Measurements from ENCODE around the gene MRPS16. TPM values are rescaled to one million over a fixed set of nuclear protein-coding genes. Genes with fewer than 3 reads are reported as not detected.

Gene MRPS16
- 112 TPM for polyA plus RNA-seq (2013, experiment 1 of 2)
- polyA plus RNA-seq (2013, experiment 2 of 2), result 106 TPM

GRCh38 chr10:73252445-73253224, at the start of gene MRPS16:
MRPS16 (minus strand) TSS chr10:73252644; CDS start chr10:73252482, 162 bp downstream.
- 0% methylated on average over 41 to 46 of the region's 51 CpGs for WGBS, 2 experiments (ENCODE audit: insufficient coverage in 2 of 2)
- H3K4me3 ChIP-seq (ENCODE audit: extremely low read depth, insufficient read depth, low read length, poor library complexity, severe bottlenecking), result peak within 1 kb of the TSS; percentile 70
- peaks cover 28% of the 10 kb centered on the region for H3K36me3 ChIP-seq (ENCODE audit: control insufficient read depth, insufficient read depth, low read length)
- peaks cover 13% of the 10 kb centered on the region for H3K4me1 ChIP-seq (ENCODE audit: control insufficient read depth, insufficient read depth, low read length, poor library complexity, severe bottlenecking)
- H3K9me3 ChIP-seq (ENCODE audit: control insufficient read depth, low read length), result no peaks in the 10 kb centered on the region
- H3K27ac ChIP-seq (ENCODE audit: low read depth, low read length, severe bottlenecking), result peak within 1 kb of the TSS; percentile 91

- H3K36me3 ChIP-seq (ENCODE audit: control insufficient read depth, insufficient read depth, low read length), result no peaks in the 10 kb centered on the region
- no peaks in the 10 kb centered on the region for H3K4me1 ChIP-seq (ENCODE audit: control insufficient read depth, insufficient read depth, low read length, poor library complexity, severe bottlenecking)
- H3K4me3 ChIP-seq (ENCODE audit: extremely low read depth, insufficient read depth, low read length, poor library complexity, severe bottlenecking), result no peak overlapping the region
- 60% methylated on average over 1 of the region's 3 CpGs; no CpG with 5 or more reads in 1 of the 2 experiments for WGBS, 2 experiments (ENCODE audit: insufficient coverage in 2 of 2)
- H3K9me3 ChIP-seq (ENCODE audit: control insufficient read depth, low read length), result no peaks in the 10 kb centered on the region
- H3K27ac ChIP-seq (ENCODE audit: low read depth, low read length, severe bottlenecking), result no peak overlapping the region
These were observed 44.5 kb upstream of the MRPS16 start for GRCh38 chr10:73296946-73297345.

GRCh38 chr10:73293461-73293860, 41.0 kb upstream of the MRPS16 start:
- Histone ChIP-seq H3K4me3 (ENCODE audit: extremely low read depth, insufficient read depth, low read length, poor library complexity, severe bottlenecking) (no peak overlapping the region), H3K36me3 (ENCODE audit: control insufficient read depth, insufficient read depth, low read length) (no peaks in the 10 kb centered on the region), H3K27ac (ENCODE audit: low read depth, low read length, severe bottlenecking) (no peak overlapping the region), H3K9me3 (ENCODE audit: control insufficient read depth, low read length) (no peaks in the 10 kb centered on the region), H3K4me1 (ENCODE audit: control insufficient read depth, insufficient read depth, low read length, poor library complexity, severe bottlenecking) (no peaks in the 10 kb centered on the region)
- 85 to 90% methylated on average over 2 of the region's 3 CpGs for WGBS, 2 experiments (ENCODE audit: insufficient coverage in 2 of 2)

- WGBS, 2 experiments (ENCODE audit: insufficient coverage in 2 of 2), result no CpG with 5 or more reads among the region's 1 CpG
- H3K4me3 ChIP-seq (ENCODE audit: extremely low read depth, insufficient read depth, low read length, poor library complexity, severe bottlenecking), result no peak overlapping the region
- no peaks in the 10 kb centered on the region for H3K36me3 ChIP-seq (ENCODE audit: control insufficient read depth, insufficient read depth, low read length)
- no peaks in the 10 kb centered on the region for H3K4me1 ChIP-seq (ENCODE audit: control insufficient read depth, insufficient read depth, low read length, poor library complexity, severe bottlenecking)
- H3K9me3 ChIP-seq (ENCODE audit: control insufficient read depth, low read length), result no peaks in the 10 kb centered on the region
- H3K27ac ChIP-seq (ENCODE audit: low read depth, low read length, severe bottlenecking), result no peak overlapping the region
These were observed 37.5 kb upstream of the MRPS16 start for GRCh38 chr10:73289958-73290357.

- Histone ChIP-seq H3K36me3 (ENCODE audit: control insufficient read depth, insufficient read depth, low read length) (no peaks in the 10 kb centered on the region), H3K4me3 (ENCODE audit: extremely low read depth, insufficient read depth, low read length, poor library complexity, severe bottlenecking) (no peak overlapping the region), H3K27ac (ENCODE audit: low read depth, low read length, severe bottlenecking) (no peak overlapping the region), H3K4me1 (ENCODE audit: control insufficient read depth, insufficient read depth, low read length, poor library complexity, severe bottlenecking) (no peaks in the 10 kb centered on the region), H3K9me3 (ENCODE audit: control insufficient read depth, low read length) (no peaks in the 10 kb centered on the region)
- WGBS, 2 experiments (ENCODE audit: insufficient coverage in 2 of 2), result no CpG with 5 or more reads among the region's 1 CpG
These were observed 35.0 kb upstream of the MRPS16 start for GRCh38 chr10:73287441-73287840.

- Histone ChIP-seq H3K9me3 (ENCODE audit: control insufficient read depth, low read length) (no peaks in the 10 kb centered on the region), H3K27ac (ENCODE audit: low read depth, low read length, severe bottlenecking) (no peak overlapping the region), H3K4me3 (ENCODE audit: extremely low read depth, insufficient read depth, low read length, poor library complexity, severe bottlenecking) (no peak overlapping the region), H3K36me3 (ENCODE audit: control insufficient read depth, insufficient read depth, low read length) (no peaks in the 10 kb centered on the region), H3K4me1 (ENCODE audit: control insufficient read depth, insufficient read depth, low read length, poor library complexity, severe bottlenecking) (no peaks in the 10 kb centered on the region)
- WGBS, 2 experiments (ENCODE audit: insufficient coverage in 2 of 2), result no CpG with 5 or more reads among the region's 3 CpGs
These were observed 28.7 kb upstream of the MRPS16 start for GRCh38 chr10:73281097-73281496.

GRCh38 chr10:73264423-73264822, 12.0 kb upstream of the MRPS16 start:
- Histone ChIP-seq H3K9me3 (ENCODE audit: control insufficient read depth, low read length) (peaks cover 6% of the 10 kb centered on the region), H3K27ac (ENCODE audit: low read depth, low read length, severe bottlenecking) (no peak overlapping the region), H3K4me3 (ENCODE audit: extremely low read depth, insufficient read depth, low read length, poor library complexity, severe bottlenecking) (no peak overlapping the region), H3K36me3 (ENCODE audit: control insufficient read depth, insufficient read depth, low read length) (no peaks in the 10 kb centered on the region), H3K4me1 (ENCODE audit: control insufficient read depth, insufficient read depth, low read length, poor library complexity, severe bottlenecking) (no peaks in the 10 kb centered on the region)
- no CpG with 5 or more reads among the region's 2 CpGs for whole genome bisulfite sequencing, 2 experiments (ENCODE audit: insufficient coverage in 2 of 2)

- no CpG with 5 or more reads among the region's 1 CpG for WGBS, 2 experiments (ENCODE audit: insufficient coverage in 2 of 2)
- peaks cover 7% of the 10 kb centered on the region for H3K9me3 ChIP-seq (ENCODE audit: control insufficient read depth, low read length)
- H3K4me1 ChIP-seq (ENCODE audit: control insufficient read depth, insufficient read depth, low read length, poor library complexity, severe bottlenecking), result no peaks in the 10 kb centered on the region
- no peak overlapping the region for H3K4me3 ChIP-seq (ENCODE audit: extremely low read depth, insufficient read depth, low read length, poor library complexity, severe bottlenecking)
- no peaks in the 10 kb centered on the region for H3K36me3 ChIP-seq (ENCODE audit: control insufficient read depth, insufficient read depth, low read length)
- H3K27ac ChIP-seq (ENCODE audit: low read depth, low read length, severe bottlenecking), result no peak overlapping the region
These were observed 11.4 kb upstream of the MRPS16 start for GRCh38 chr10:73263693-73264347.

GRCh38 chr10:73262880-73263555, 10.6 kb upstream of the MRPS16 start:
- Histone ChIP-seq H3K36me3 (ENCODE audit: control insufficient read depth, insufficient read depth, low read length) (no peaks in the 10 kb centered on the region), H3K4me1 (ENCODE audit: control insufficient read depth, insufficient read depth, low read length, poor library complexity, severe bottlenecking) (no peaks in the 10 kb centered on the region), H3K27ac (ENCODE audit: low read depth, low read length, severe bottlenecking) (no peak overlapping the region), H3K4me3 (ENCODE audit: extremely low read depth, insufficient read depth, low read length, poor library complexity, severe bottlenecking) (no peak overlapping the region), H3K9me3 (ENCODE audit: control insufficient read depth, low read length) (peaks cover 11% of the 10 kb centered on the region)
- WGBS, 2 experiments (ENCODE audit: insufficient coverage in 2 of 2), result 84 to 100% methylated on average over 1 to 3 of the region's 5 CpGs

GRCh38 chr10:73262105-73262730, 9.8 kb upstream of the MRPS16 start:
- 78 to 100% methylated on average over 1 to 3 of the region's 4 CpGs for WGBS, 2 experiments (ENCODE audit: insufficient coverage in 2 of 2)
- no peak overlapping the region for H3K27ac ChIP-seq (ENCODE audit: low read depth, low read length, severe bottlenecking)
- no peaks in the 10 kb centered on the region for H3K36me3 ChIP-seq (ENCODE audit: control insufficient read depth, insufficient read depth, low read length)
- H3K4me3 ChIP-seq (ENCODE audit: extremely low read depth, insufficient read depth, low read length, poor library complexity, severe bottlenecking), result no peak overlapping the region
- peaks cover 11% of the 10 kb centered on the region for H3K9me3 ChIP-seq (ENCODE audit: control insufficient read depth, low read length)
- no peaks in the 10 kb centered on the region for H3K4me1 ChIP-seq (ENCODE audit: control insufficient read depth, insufficient read depth, low read length, poor library complexity, severe bottlenecking)

All from mesodermal cell (in vitro differentiated cells).